T47D (cell line): ENCODE measurements around the gene ZMAT2.
"Not testable (repeated sequence)": the region's sequence is repeated elsewhere in the genome, so short reads cannot be mapped to it uniquely, and the experiment has no call there.

Experiments used
- DNase-seq, 2 experiments: peaks; one replicate each; pipeline versions ENCODE4 v3.0.0 to v3.0.0-alpha.2; 2011 to 2012; ENCODE audit warnings: low read depth in 1 of 2, low spot score in 1 of 2
- JUND ChIP-seq: IDR thresholded peaks from 2 replicates; pipeline ENCODE4 v1.6.1; 2012; ENCODE audit warnings: low read depth
- in situ Hi-C: cut with HindIII; loops from 2 replicates; pipeline ENCODE4 v1.10.0; 2016; ENCODE audit warnings: low sequenced_read_pairs, low pct_unique_long_range_greater_than_20kb

Gene ZMAT2

DNA sequence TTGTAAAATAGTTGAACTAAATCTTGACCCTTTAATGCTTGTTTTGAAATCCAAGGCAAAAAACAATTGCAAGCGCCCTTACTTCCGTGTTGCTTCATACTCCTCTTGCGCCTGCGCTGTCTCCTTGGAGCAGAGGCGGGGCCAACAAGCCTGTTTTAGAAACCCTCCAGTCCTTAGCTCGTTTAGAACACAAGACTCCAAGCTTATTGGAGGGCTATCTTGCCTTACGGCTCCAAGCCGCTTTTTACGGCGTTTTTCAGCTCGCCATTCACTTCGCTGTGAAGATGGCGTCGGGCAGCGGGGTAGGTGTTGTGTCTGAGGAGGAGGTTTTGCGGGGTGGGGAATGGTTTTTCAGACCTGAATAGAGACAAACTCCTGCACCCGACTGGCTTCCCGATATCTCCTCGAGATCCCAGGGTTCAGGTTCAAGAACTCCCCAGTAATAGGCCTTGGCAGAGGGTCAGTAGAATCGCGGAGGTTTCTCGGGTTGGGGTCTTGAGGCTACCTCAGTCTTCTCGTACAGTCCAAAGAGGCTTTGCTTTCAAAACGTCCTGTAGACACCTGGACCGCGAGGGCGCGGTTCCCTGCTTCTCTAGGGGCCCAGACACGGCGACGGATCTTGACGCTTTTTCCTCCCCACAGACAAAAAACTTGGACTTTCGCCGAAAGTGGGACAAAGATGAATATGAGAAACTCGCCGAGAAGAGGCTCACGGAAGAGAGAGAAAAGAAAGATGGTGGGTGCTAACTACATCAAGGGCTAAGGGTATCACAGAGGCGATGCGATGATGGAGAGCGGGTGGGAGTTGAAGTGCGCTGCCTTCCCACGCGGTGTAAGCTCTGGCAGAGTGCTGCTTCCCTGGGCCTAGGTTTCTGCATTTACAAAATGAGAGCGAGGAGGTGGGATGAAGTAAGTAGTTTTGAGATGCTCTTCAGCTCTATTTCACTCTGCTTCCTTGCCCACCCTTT, at the start of gene ZMAT2:
ZMAT2 (plus strand) TSS at position 271 of the 968 bp plus-strand sequence; CDS start at position 285, 14 bp downstream.
- DNase-seq, result peak; percentile 84 to 99
- no peak for TF ChIP-seq JUND
- in situ Hi-C loops, result no loop called here

DNA sequence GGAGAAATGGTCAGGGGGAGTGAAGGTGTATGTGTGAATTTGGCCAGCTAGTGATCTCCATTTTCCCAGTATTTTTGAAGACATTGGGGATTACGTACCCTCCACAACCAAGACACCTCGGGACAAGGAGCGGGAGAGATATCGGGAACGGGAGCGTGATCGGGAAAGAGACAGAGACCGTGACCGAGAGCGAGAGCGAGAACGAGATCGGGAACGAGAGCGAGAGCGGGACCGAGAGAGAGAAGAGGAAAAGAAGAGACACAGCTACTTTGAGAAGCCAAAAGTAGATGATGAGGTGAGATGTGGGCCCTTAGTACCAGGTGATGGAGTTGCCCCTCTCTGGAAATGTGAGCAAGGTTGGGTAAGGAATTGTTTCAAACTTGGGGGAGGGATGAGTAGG, 41.4 kb upstream of the ZMAT2 start:
- TF ChIP-seq JUND, result no peak
- no peak for DNase-seq
- in situ Hi-C loops, result no loop called here

DNA sequence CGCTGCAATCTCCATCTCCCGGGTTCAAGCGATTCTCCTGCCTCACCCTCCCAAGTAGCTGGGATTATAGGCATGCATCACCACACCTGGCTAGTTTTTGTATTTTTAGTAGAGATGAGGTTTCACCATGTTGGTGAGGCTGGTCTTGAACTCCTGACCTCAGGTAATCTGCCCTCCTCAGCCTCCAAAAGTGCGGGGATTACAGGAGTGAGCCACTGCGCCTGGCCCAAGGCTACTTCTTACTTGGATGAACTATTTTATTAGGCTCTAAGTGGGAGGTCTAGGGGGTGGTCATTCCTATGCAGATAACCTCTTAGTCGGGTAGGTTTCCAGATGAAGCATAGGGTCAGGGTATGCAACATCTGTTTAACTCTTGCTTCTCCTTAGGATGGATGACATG, 39.9 kb upstream of the ZMAT2 start:
- in situ Hi-C loops, DNase-seq: not testable (repeated sequence)

DNA sequence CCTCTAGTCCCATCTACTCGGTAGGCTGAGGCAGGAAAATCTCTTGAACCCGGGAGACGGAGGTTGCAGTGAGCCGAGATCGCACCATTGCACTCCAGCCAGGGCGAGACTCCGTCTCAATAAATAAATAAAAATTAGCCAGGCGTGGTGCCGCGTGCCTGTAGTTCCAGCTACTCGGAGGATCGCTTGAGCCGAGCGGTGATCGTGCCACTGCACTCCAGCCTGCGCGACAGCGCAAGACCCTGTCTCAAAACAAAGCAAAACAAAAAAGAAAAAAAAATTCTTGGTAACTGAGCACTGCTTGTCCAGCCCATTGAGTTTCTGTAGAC, 36.3 kb upstream of the ZMAT2 start:
- no peak for TF ChIP-seq JUND
- in situ Hi-C loops, result no loop called here
- no peak for DNase-seq

DNA sequence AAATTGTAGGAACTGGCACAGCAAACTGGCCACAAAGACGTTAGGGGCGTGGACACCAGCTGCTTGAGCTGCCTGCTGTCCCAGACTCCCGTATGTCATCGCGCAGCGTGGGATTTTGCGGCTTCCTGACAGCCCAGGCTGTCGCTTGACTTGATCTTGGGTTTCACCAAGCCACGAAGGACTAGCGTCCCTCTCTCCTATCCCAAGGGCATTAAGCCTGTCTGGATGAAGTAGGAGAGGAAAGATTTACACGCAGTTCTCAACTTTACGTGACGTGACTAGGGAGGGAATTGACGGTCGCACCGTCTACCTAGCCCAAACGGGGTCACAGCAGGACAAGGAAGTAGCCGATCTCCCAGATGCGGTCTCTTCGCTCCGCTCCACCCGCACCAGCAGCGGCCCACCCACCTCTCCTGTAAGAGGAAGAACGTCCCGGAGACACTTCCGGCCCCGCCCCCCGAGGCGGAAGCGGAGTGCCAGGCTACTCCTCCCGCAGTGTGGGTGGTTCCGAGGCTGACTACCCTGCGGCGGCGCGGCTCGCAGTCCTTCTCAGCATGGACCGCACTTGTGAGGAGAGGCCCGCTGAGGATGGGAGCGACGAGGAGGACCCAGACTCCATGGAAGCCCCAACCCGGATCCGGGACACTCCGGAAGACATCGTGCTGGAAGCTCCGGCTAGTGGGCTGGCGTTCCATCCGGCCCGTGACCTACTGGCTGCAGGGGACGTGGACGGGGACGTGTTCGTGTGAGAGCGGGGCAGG, 35.7 kb upstream of the ZMAT2 start, which contains the start of gene WDR55:
WDR55 (plus strand) TSS at position 546 of the 761 bp plus-strand sequence; CDS start at position 555, 9 bp downstream.
- peak; percentile 95 to 99 for DNase-seq
- in situ Hi-C loops, result no loop called here
- TF ChIP-seq JUND, result peak; percentile 19; the same call in 1 of the 2 replicates

- in situ Hi-C loops, result not testable (repeated sequence)
These were observed 29.2 kb upstream of the ZMAT2 start for GRCh38 chr5:140671035-140671434.

DNA sequence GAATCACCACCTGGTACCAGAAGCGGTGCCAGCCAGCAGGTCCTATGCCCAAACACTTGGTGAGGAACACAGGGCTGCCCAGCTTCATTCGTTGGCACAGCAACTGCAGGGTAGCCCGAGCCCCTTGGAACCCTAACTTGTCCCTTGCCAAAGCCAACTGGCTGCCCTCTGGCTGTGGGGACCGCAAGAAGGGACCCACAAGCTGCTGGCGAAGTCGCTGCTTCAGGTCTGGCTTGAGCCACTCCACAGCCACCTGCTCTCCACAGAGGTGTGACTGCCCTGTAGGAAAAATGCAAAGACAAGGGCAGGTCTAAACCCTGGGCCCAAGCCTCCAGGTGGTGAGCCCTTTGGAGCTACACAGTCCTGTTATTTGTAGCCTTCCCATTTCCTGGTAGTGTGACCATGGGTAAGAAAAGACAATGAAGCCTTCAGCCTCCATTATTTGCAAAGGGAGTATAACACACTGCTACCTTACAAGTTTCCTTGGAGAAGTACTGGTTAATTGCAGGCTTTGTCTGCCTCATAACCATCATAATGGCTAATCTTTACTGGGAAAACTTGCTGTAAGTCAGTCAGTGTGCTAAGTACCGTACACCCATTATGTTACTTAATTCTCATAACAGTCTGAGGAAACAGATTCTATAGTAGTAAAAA, 28.6 kb upstream of the ZMAT2 start:
- in situ Hi-C loops, result no loop called here
- TF ChIP-seq JUND, result no peak
- DNase-seq, result no peak

More at GRCh38 chr5:140671035-140671434, 29.2 kb upstream of the ZMAT2 start:
- DNase-seq, result not testable (repeated sequence)

- DNase-seq, result no peak
- TF ChIP-seq JUND, result no peak
- in situ Hi-C loops, result no loop called here
These were observed 27.6 kb upstream of the ZMAT2 start for GRCh38 chr5:140672455-140673186.

GRCh38 chr5:140673187-140673976, 26.9 kb upstream of the ZMAT2 start, which contains the start of gene DND1:
DND1 (minus strand) TSS chr5:140673576; CDS start chr5:140673542, 34 bp downstream.
- TF ChIP-seq JUND, result no peak
- in situ Hi-C loops, result no loop called here
- no peak for DNase-seq

GRCh38 chr5:140674211-140674610, 26.0 kb upstream of the ZMAT2 start:
- DNase-seq, result no peak
- TF ChIP-seq JUND, result no peak
- in situ Hi-C loops, result no loop called here

GRCh38 chr5:140674629-140675028, 25.6 kb upstream of the ZMAT2 start:
- in situ Hi-C loops, result no loop called here
- TF ChIP-seq JUND, result no peak
- no peak for DNase-seq
